ENCODE data around the gene EIPR1.
"Not testable (repeated sequence)": the region's sequence is repeated elsewhere in the genome, so short reads cannot be mapped to it uniquely, and the experiment has no call there.

Gene EIPR1

DNA sequence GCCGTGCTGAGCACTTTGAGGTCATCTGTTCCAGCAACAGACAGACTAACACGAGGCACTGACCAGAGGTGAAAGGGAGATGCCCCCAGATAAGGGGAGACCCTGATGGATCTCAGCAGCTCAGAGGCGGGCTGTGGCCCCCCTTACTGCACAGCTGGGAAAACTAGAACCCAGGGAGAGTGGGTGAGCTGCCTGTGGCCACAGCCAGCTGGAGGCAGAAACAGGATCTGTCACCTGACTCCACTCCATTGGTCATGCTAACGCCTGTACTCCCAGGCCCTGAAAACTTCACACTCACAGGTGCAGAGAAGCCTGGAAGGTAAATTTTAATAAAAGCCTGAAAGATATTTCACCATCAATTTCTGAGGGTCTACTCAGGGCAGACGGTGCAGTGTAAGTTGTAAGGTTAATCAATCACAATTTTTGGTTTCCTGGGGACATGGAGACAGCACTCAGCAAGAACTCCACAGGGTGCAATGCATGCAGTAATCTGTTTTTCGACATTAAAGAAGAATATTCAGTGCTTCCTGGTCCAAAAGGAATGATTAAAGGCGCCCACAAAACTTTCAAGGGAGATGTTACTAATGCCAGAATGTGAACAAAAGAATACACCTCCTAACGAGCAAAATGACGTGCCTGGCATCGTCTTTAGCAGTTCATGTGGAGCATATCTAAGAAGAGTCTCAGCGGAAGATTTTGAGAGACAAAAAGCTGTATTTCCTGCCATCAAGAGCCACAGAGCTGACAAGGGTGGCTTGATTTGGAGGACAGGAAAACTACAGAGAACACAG lies 173.4 kb downstream of the EIPR1 start:
- DNase-seq, result no peak

DNA sequence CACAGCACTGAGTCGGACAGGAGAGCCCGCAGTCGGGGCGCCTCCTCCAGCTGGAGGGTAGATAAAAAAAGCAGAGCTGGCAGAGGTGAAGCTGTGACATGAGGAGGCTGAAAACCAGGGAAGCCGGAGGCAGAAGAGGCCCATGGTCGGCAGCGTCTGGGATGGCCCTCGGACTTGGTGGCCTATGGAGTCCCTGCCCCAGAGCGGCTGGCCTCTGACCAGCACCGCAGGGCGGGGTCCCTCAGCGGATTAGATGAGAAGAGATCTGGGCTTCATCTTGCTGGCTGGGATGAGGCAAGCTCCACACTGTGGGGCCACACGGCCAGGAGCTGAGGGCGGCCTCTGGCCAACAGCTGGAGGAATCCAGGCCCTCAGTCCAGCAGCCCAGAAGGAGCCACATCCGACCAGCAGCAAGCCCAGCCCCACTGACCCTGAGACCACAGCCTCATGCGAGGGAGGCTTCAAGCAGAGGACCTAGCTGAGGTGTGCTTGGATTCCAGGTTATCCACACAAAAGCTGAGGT lies 174.1 kb downstream of the EIPR1 start:
- DNase-seq, result no peak

DNA sequence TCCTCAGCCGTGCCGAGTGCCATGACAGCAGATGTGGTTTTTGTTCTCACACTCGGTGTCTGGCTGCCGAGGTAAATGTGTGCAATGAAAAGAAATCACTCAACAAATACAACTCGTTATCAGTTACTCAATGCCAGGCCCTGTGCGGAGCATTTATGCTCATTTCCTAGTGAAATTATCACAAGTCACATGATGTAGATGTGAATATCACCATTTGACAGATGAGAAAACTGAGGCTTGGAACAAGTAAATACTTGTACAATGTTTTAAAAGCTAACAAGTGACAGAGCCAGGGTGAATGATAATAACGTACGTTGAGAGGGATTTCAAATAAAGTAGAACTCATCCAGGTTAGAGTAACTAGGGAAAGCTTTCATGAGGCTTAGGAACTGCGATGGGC lies 174.7 kb downstream of the EIPR1 start:
- DNase-seq, result no peak

DNA sequence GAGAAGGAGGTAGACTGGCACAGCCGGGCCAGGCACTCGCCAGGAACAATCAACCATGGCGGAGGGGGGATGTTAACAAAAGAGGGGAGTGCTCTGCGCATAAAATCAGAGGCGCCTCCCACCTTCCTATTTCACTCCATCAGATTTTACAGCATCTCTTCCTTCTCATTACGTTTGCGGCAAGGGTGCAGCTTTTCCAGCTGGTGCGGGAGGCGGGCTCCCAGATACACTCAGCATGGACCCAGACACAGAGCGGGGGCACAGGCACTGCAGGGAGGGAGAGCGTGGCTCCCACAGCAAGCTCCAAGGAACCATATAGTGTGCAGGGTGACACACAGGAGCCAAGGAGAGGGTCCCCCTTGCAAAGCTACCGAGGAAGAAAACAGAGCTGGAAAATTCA lies 176.3 kb downstream of the EIPR1 start:
- DNase-seq, result no peak

DNA sequence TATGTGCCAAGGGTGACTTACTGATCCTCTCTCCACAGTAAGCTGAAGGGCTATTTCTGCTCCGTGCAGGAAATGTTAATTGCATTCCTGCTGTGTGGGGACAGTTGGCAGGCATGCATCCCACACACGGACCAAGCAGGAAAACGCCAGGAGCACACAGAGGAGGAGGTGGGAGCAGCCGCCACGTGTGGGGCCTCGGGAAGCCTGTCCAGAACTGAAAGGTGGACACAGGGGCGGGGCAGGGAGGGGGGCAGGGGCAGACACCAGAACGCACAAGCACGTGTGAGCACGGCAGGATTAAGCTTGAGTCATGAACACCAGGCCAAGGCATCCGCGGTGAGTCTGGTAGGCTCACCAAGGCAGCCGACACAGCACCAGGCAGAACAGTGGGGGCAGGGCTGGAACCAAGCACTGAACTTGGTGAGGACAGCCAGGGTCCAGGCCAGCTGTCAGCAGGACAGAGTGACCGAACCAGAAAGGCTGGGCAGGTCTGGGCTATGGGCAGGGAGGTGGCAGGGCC lies 177.1 kb downstream of the EIPR1 start:
- DNase-seq, result no peak

DNA sequence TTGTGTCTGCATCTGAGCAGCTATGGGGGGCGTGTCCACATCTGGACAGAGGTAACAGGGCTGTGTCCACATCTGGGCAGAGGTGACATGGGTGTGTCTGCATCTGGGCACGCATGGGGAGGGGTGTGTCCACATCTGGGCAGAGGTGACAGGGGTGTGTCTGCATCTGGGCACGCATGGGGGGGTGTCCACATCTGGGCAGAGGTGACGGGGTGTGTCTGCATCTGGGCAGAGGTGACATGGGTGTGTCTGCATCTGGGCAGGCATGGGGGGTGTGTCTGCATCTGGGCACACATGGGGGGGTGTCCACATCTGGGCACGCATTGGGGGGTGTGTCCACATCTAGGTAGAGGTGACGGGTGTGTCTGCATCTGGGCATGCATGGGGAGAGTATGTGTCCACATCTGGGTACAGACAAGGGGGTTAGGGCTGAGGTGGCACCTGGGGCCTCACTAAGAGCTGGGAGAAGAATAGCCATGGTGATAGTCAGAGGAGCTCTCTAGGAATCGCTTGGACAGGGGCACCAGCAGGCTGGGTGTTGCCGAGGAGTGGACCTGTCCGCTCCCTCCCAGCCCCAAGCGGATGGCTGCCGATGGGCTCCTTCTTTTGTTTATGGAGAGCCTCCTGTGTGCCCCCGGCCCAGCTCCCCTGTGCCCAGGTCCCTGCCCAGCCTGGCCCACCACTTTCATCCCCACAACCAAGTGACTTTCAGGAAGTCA lies 177.8 kb downstream of the EIPR1 start:
- no peak for DNase-seq

DNA sequence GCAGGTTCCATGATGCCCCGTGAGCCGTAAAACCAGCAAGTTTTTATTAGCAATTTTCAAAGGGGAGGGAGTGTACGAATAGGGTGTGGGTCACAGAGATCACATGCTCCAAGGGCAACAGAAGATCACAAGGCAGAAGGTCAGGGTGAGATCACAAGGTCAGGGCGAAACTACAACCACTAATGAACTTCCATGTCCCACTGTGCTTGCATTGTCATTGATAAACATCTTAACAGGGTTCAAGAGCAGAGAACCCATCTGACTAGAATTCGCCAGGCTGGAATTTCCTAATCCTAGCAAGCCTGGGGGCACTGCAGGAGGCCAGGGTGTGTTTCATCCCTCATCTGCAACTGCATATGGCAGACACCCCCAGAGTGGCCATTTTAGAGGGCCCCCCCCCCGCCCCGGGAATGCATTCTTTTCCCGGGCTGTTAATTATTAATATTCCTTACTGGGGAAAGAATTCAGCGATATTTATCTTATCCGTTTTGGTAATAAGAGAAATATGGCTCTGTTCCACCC lies 178.9 kb downstream of the EIPR1 start:
- DNase-seq, result not testable (repeated sequence)

DNA sequence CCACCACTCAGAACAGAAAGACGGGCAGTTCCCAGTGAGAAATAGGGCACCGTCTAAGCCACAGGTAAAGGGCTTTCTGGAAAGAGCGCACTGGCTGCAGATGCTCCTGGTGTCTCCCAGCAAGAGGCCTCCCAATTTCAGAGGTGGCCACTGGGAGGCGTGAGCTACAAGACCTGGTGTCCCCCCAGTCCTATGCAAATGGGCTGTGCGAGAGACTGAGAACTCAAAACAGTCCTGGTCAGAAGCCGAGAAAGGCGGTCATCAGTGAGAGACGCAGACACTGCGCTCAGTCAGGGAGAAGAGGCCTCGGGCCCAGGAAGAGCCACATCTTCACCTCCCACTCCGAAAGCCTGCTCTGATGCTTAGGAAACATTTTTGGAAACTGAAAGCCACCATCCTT lies 179.5 kb downstream of the EIPR1 start:
- DNase-seq, result peak; percentile 37

DNA sequence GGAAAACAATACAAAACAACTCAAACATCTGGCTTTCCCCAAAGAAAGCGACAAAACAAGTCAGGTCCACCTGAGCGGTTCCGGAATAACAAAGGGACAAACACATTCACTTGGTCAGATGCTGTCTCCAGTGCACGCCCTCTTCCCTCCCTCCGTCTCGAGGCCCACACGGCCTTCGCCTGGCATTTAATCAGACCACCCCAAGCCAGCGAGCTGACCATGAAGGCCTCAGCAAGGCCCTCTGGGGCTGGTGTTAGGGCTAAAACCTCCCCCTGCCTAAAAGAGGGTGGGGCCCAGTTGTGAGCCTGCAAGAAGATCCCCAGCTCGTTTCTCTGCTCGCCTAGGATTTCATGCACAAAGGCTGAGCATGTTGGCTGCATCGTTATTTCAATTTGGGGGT lies 180.3 kb downstream of the EIPR1 start:
- no peak for DNase-seq

DNA sequence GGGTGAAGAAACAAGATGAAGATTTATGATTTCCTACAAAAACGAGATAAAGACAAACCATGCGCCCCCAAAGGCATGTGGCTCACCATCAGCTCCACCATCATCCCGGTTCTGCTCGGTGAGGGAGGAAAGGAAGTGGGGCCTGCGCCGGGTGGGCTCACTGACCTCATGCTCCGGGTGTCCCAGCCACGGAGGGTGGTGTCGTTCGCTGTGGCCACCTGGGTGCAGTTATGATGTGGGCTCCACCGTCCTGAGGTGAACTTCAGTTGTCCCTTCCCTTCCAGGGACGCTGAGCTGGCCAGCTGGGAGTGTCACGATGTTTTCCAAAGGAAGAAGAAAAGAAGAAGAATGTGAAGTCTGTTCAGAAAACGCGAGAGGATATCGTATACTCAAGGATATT lies 180.9 kb downstream of the EIPR1 start:
- no peak for DNase-seq

DNA sequence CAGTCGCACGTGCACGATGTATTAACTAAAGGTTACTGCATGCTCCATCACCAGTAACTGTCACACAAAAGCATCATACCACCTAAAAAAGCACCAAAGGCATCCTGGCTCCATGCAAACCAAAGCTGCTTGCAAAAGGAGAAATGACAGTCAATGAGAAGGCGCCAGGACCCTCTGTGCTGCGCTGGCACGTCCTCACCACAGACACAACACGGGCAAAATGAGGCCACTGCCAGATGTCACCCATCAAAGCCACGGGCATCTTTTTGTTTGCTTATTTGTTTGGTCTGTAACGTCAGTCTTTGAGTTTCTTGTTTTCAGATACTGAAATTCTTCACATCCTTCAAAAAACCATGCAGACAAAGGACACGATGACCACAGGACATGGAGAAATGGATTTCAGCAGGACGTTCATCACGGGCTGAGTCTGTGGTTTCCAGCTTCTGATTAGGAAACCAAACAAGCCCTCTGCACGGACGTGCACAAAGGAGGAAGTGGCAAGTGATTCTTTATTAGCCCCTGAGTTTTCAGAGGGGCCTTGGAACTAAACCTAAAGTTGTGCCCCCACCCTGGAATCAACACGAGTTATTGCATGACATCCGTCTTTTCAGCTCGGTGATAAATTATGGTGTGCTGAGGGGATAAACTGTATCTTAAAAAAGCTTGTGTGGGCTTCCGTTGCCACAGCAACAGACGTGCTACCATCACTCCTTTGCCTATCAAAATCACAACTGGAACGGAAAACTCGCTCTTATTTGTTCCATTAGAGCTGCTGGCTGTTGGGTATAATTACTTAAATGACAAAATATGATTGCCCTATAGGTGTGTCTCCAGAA lies 181.8 kb downstream of the EIPR1 start:
- no peak for DNase-seq

DNA sequence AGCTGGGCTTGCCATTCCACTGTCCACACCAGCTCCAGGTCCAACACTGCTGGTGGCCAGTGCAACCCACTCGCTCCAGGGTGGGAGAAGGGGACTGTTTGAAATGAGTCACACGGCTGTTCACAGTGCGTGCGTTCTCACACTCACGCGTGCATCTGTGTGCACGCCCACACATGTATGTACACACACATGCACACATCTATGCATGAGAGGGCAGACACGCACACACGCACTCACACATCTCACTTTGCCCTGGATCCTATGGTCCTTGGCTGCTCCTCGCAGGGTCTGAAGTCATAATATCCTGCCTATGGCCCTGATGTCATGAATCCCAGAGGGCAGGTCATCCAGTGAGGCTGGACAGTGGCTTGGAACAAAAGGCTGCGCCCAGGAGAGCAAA lies 182.8 kb downstream of the EIPR1 start:
- DNase-seq, result no peak

DNA sequence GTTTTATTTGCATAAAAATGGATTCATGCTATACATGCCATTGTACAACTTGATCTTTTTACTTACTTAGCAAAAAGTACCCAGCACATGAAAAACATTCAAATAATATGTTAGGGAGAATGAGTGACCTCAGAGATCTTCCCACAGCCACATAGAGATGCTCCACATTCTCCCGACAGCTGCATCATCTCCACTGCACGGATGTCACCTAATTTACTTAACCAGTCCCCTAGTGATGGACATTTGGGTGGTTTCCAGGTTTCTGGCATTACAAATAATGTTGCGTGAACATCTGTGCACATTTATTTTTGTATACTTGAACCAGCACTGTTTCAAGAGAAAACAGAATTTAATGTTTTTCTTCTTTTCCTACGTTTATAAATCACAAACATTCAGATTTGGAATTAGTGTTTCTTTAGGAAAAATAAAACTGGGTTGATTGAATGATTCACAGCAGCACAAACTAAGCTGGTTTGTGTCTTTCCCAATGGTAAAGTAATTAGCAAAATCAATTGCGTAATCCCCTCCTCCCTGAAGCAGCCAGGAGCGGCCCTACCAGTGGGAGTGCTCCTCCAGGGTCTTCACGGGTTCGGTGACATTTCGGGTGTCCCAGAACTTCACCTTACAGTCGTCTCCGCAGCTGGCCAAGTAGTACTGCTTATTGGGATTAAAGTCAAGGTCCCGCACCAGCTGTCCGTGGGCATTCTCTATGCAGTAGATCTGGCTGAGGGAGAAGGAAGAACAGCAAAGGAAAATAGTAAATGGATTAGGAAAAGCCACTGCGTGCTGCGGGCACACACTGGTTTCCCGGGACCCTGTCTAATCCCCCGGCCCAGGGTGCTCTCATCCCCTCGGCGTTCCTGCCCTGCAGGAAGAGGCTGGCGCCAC lies 183.9 kb downstream of the EIPR1 start:
- no peak for DNase-seq

DNA sequence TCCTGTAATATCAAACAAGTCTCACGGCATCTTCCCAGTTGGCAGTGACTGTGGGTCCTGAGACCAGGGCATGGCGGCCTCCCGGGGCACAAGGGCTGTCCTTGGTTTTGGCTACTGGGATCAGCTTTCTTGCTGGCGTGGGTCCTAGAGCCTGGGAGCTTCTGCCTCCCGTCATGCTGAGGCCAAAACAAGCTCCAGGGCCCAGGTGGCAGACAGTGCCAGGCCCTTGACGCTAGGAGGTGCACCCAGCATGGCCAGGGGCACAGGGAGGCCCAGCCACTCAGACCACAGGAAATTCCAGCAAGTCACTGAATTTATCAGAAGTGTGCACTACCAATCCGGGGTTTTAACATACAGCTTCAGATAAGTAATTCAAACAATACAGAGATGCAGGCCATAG lies 184.7 kb downstream of the EIPR1 start:
- DNase-seq, result no peak

DNA sequence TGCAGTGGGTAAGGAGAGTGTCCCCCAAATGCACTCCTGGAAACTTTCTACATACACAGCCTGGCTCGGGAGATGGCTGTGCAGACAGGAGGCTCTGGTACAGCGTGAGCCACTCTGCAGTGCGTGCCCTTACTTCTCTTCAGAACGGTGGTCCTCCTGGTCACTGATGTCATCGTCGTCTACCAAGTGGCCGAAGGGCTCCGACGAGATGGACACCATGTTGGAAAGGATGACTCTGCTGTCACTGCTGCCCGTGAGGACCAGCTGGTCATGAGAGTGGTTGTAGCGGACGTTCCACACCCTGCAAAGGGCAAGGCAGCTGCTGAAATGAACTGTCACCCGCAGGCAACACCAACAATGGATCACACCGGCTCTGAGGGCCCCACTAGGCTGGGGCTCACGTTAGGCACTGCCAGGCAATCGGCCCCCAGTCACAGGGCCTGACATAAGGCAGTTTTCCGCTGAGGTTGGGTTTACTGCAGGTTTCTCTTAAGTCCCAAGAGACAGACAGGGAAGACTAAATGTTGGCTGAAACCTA lies 185.3 kb downstream of the EIPR1 start:
- DNase-seq, result no peak

DNA sequence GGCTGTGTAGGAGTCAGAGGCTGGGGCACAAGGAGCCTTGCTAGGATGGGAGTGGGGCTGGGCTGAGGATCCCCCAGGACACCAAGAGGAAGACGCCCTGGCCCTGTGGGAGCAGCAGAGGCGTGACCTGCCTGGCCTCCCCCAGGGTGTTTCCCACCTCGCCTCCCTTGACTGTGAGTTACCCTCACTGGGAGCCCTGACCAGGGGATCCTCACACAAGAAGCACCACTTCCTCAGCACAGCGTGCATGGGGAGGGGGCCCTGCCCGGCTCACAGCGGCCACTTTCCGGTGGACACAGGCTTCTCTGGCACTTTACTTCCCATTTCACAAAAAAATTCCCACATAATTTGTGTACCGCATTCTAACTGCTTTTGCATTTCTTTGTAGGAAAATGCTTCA lies 187.7 kb downstream of the EIPR1 start:
- DNase-seq, result no peak

DNA sequence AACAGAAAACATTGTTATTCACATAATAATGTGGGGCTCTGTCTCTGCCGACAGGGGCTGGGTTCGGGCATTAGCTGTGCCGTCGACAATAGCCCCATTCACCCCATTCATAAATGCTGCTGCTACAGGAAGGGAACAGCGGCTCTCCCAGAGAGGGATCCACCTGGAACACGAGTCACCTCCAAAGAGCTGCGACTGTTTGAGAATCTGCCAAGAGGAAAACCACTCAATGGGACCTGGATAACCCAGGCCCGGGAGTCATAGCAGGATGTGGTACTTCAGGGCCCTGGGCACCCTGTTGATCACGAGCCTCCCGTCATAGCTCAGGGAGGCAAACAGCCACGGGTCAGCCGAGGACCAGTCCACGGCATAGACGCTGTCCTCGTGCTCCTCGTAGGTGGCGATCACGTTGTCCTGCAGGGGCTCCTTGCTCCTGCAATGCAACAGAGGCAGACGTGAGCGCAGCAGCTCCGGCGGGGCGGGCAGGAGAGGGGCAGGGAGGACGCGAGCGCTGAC lies 188.5 kb downstream of the EIPR1 start:
- no peak for DNase-seq

DNA sequence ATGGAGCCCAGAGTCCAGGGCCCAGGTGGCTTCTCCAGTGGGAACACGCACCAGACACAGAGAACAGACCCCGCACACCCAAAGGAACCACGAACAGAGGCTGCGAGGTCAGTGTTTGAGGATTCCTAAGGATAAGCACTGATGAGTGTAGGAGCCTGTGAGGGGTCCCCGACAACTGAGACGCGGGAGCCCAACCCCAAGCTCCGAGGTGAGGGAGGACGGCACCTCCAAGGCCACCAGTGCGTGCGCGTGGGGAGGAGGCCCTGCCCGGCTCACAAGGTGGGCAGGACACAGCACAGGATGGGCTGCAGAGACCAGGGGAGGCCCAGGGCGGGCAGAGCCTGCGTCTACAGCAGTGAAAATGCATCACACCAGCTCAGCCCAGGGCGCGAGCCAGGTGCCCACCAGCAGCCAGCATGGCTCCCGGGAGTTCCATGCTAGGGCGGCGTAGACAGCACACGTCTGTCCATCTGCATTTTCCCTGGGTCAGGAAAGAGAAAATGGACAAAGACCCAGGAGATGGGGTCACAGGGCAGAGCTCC lies 189.1 kb downstream of the EIPR1 start:
- DNase-seq, result no peak

DNA sequence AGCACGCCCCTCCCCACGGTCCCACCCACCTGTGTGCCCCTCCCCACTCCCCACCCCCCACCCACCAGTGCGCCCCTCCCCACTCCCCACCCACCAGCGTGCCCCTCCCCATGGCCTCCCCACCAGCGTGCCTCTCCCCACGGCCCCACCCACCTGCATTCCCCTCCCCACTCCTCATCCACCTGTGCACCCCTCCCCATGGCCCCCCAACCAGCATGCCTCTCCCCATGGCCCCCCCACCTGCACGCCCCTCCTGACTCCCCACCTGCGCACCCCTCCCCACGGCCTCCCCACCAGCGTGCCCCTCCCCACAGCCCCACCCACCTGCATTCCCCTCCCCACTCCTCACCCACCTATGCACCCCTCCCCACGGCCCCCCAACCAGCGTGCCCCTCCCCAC lies 190.2 kb downstream of the EIPR1 start:
- DNase-seq, result no peak

DNA sequence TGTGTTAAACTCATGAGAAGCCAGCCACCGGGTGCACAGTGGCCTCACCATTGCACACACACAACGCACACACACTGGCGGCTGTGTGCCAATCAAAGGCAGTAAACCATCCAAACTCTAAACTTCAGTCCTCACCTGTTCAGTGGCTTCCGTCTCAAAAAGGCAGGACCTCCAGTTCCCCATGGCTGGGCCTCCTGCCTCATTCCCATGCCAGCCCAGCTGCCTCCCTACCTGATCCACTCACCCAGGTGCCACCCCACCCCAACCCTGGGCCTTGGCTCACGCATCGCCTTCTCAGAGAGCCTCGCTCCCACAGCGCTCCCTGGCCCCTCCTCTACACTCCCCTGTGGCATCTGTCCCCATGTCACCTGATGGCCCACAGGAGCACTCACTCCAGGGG lies 190.9 kb downstream of the EIPR1 start:
- no peak for DNase-seq

DNA sequence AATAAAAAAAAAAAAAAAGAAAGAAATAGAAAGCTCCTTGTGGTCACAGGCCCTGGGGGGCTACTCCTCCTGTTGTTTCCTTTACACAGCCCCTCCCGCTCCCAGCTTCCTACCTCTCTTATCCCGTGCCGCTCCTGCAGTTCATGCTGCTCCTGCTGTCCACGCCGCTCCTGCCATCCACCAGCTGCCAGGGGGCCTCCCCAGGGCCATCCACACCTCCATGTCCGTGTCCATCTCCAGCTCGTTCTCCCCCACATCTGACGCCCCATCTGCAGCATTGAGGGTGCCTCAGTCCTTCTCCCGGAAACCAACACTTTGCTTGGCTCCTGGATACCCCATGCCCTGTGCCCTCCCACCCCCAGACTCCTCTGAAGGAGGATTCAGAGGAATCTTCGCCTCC lies 191.7 kb downstream of the EIPR1 start:
- DNase-seq, result no peak

Data from CD4-positive, alpha-beta T cell treated with Interleukin-17A for 4 hours (primary cell).